SU-DHL-6 (cell line): ENCODE measurements around the gene SFXN2.

Source experiments
- EZH2phosphoT487 ChIP-seq: fragments of 200-600 bp; sonication (generic), shearing (Covaris generic); conservative IDR thresholded peaks from 2 replicates; pipeline ENCODE4 v1.6.1; 2018; ENCODE audit warnings: mild to moderate bottlenecking, antibody characterized with exemption, low read length, moderate library complexity, mixed read lengths
- TF ChIP-seq, protein P1 (sequence below): fragments of 200-600 bp; sonication (generic); IDR thresholded peaks from one replicate; pipeline ENCODE4 v1.5.1; 2017; ENCODE audit warnings: antibody characterized with exemption, mild to moderate bottlenecking, low read length, moderate library complexity; ENCODE audit not compliant: insufficient read depth, poor library complexity, severe bottlenecking

DNA sequence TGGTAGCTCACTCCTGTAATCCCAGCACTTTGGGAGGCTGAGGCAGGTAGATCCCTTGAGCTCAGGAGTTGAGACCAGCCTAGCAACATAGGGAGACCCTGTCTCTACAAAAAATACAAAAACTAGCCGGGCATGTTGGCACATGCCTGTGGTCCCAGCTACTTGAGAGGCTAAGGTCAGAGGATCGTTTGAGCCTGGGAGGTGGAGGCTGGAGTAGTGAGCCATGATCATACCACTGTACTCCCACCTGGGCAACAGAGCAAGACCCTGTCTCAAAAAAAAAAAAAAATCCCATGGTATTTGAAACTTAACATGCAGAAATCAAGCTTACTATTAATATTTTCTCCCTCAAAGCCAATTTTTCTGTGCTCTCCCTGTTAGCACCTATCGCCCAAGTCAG lies 5.9 kb downstream of the SFXN2 start:
- TF ChIP-seq, protein P1, sequence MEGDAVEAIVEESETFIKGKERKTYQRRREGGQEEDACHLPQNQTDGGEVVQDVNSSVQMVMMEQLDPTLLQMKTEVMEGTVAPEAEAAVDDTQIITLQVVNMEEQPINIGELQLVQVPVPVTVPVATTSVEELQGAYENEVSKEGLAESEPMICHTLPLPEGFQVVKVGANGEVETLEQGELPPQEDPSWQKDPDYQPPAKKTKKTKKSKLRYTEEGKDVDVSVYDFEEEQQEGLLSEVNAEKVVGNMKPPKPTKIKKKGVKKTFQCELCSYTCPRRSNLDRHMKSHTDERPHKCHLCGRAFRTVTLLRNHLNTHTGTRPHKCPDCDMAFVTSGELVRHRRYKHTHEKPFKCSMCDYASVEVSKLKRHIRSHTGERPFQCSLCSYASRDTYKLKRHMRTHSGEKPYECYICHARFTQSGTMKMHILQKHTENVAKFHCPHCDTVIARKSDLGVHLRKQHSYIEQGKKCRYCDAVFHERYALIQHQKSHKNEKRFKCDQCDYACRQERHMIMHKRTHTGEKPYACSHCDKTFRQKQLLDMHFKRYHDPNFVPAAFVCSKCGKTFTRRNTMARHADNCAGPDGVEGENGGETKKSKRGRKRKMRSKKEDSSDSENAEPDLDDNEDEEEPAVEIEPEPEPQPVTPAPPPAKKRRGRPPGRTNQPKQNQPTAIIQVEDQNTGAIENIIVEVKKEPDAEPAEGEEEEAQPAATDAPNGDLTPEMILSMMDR, result no peak
- TF ChIP-seq EZH2phosphoT487, result no peak
